Esophagus mucosa (tissue), 1 donor: ENCODE measurements around the gene RGS6. TPM values are rescaled to one million over a fixed set of nuclear protein-coding genes. Genes with fewer than 3 reads are reported as not detected.
A peak's percentile ranks its signal among the peaks of the same experiment; 100 is the strongest.

ENCODE experiments used
- ATAC-seq: fragments of 200-7000 bp; cut with Tn5 transposase; one replicate; pipeline ENCODE4 v1.9.1; 2020
- total RNA-seq: library from RNA; stranded (reverse); gene quantifications from one replicate; pipeline ENCODE4 v1.2.4, GENCODE V29; 2023
- donor health status: DM: yes; HTN: yes; CAD: no.

Gene RGS6
- total RNA-seq, 1 donor from 2014 or later, result 0.52 TPM

DNA sequence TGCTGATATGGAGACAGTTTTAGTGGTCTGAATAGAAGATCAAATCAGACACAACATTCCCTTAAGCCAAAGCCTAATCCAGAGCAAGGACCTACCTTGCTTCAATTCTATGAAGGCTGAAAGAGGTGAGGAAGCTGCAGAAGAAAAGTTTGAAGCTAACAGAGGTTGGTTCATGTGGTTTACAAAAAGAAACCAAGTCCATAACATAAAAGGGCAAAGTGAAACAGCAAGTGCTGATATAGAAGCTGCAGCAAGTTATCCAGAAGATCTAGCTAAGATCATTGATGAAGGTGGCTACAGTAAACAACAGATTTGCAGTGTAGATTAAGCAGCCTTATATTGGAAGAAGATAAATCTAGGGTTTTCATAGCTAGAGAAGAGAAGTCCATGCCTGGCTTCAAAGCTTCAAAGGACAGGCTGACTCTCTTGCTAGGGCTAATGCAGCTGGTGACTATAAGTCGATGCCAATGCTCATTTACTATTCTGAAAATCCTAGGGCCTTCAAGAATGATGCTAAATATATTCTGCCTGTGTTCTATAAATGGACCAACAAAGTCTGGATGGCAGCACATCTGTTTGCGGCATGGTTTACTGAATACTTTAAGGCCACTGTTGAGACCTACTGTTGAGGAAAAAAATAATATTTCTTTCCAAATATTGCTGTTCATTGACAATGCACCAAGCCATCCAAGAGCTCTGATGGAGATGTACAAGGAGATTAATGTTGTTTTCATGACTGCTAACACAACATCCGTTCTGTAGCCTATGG lies 600.6 kb downstream of the RGS6 start:
- no peak for ATAC-seq

DNA sequence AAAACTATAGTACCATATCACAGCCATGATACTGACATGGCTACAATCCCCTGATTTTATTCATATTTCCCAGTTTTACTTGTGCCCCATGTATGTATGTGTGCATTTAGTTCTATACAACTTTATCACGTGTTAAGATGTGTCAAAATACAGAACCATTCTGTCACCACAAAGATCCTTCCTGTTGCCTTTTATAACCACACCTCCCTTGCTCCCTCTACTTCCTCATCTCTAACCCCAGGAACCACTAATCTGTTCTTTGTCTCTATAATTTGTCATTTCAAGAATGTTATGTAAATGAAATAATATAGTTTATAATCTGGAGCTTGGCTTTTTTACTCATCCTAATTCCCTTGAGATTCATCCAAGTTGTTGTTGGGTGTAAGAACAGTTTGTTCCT lies 603.3 kb downstream of the RGS6 start:
- peak; percentile 67 for ATAC-seq

DNA sequence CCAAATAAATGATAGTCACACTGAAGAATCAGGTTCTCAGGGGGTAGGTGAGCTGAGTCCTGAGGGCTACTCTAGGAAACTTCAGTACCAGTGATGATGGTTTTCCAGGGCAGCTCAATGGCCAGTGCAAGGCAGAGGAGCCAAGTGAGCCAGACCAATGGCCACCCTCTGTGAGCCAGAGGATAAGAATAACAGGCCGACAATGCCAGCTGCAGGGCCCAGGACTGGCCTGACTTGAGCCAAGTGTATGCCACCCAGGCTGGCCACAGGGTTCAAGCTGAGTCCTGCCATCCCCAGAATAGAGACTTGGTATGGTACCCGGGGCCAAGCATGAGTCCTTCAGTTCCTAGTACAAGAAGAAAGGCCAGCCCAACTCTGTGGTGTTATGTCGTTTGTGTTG lies 606.2 kb downstream of the RGS6 start:
- ATAC-seq, result no peak

DNA sequence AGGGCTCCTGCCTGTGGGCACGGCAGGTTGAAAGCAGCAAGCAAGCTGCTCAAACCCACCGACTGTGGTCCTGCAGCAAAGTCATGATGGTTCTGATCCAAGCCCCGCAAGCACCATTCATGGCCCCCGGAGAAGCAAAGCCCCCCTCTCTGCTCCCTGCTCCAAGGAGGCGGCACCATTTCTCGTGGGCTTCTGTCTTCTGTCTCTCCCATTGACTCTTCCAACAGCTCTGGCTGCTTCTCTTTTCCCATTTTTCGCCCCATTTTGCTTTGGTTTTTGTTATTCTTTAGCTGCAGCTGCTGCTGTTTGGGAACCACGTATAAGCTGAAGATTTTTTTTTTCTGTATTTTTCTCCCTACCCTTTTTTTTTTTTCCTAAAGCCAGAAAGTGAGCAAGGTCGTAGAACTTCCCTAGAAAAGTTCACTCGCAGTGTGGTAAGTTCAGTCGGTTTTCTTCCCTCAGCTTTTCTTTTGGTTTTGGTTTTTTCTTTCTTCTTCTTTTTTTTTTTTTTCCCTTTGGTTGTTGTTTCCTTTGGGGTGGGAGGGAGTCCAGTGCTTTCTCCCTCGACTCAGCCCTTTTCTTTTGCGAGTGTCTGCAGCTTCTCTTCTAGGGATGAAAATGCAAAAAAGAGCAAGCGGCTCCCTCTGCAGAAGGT lies 607.6 kb downstream of the RGS6 start:
- ATAC-seq, result no peak

DNA sequence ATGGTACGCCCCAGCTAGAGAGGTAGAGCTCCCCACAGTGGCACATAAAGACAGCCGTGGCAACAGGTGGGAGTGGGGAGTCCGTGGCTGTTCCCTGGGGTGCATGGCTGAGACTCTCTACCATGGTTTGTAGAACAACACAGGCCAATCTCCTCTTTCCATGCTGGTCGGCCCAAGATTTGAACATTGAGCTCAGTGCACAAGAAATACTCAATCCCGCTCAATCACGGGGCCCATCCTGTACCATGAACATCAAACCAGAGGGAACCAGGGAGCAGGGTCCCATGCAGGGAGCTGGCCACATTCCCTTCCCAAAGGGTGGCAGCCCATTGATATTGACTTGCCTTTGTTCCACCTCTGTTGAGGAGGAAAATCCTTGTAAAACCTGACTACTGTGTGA lies 608.6 kb downstream of the RGS6 start:
- no peak for ATAC-seq

DNA sequence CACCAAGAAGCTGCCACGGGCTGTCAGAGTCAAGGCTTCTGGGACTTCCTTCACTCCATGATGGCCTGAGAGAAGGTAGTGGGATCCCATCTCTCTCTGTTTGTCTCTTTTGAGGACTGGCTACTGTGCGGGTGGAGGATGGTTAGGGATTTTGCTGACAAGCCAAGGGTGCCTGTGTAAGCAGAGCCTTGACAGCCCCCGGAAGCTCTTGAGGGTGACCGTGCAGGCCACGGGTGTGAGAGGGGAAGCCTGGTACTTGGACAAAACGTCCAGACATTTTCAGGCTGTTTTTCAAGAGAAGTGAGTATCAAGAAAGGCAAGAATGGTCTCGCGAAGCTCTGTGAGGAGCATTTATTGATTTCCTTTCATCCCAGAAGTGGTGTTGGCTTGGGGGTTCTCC lies 609.3 kb downstream of the RGS6 start:
- ATAC-seq, result no peak

DNA sequence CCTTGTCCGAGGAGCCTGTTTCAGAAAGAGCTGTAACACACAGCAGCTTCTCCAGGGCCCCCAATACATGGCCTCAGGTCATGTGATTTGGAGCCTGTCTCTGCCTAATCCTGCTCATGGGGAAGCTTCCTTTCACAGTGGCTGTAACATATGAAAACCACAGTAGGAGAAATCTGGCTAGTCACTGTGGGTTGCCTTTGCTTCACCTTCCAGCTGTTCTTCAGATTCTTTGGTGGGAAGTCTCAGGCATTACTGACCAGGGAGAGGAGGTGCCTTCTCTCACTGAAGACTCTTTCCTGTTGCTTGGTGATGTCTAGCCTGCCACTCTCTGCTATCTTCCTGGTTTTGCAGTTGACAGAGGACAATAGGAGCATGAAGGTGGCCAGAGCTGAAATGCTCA lies 611.1 kb downstream of the RGS6 start:
- ATAC-seq, result no peak

DNA sequence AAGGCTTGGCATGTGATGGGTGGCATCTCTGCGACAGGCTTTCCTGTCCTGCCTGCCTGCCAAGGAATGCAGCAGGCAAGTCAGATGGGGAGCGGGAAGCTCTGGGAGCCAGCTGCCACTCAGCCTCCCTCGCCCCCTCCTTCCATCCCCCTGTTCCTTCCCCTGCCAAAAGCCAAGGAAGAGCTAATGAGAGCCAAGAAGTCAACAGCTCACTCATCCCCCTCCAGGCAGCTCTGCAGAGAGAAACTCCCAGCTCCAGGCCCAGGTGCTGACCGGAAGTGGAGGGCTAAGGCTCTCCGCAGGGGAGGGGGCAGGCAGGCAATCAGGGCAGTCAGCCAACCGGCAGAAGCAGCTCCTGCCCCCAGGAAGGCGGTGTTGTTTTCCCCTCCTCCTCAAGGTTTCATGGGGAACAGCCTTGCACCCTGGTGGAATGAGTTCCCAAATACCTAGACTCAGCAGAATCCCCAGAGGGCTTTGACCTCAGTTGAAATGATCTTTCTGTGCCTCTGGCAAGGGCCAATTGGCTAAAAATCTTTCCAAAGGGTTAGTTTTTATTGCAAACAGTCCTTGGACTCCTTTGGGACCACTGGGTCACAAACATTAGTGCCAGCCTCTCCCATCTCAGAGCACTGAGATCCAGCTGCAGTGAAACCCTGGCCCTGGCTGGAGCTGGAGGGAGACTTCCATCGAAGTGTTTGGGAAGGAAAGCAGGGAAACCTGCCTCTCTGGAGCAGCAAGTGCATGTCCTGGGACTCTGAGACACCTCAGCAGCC lies 612.6 kb downstream of the RGS6 start:
- ATAC-seq, result no peak

DNA sequence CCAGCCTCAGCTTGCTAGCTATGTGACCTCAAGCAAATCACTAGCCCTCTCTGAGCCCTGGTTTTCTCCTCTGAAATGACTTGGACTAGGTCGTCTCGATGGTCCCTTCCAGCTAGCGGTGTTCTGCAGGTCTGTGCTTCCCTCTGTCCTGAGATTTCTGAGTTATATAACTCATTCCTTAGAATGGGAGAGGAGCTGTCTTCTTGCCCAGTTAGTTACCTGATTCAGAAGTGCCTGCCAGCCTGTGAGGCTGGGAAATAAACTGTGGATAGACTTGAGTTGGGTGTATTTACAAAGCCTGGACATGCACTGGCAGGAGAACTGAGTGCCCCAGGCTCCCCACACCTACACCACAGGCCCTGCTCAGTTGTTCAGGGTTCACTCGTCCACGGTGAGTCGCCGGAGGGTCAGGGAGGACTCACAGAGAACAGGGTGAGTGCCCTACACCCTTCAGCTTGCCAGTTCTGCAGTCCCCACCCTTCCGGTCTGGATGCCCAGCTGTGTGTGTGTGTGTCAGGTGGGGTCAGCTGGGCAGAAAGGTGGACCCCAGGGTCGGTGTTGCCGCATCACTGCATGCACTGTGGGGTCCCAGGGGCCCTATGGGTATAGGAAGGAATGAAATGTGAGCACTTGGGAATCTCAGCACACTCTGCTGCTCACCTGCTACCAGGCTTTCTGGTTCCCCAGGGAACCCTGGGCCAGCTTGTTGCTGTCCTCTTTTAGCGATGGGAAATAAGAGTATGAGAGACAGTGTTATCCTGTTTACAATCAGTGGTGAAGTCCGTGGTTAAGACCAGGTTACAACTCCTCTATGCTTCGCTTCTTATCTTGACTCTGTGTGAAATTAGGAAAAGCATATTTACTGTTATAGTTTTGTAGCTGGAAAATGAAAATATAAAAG lies 613.4 kb downstream of the RGS6 start:
- peak; percentile 70 for ATAC-seq

DNA sequence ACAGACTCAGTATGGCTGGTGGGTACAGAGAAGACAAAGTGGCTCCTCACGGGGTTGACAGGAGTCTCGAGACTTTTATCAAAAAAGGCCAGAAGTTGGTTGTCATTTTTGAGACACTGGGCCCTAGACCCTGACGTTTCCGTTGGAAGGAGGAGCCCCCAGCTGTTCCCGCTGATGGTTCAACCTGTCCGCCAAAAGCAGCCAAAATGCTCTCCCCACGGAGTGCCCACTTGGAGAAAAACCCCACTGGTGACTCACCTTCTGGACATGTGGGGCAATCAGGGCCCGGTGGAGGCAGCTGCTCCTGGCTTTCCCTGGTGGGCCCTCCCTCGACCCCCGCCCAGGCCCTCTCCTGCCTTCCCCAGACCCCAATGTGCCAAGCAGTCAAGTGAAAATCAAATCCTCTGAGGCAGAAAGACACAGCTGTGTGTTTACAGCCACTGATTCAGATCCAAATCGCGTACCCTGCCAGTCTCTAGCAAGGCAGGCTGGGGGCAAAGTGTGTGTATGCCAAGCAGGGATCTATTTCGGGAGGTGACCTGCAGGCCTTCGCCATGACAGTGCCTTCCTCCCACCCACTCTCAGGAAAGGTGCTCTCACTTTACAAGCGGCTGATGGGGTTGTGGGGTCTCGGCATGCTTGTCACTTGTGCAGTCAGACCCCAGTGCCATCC lies 614.3 kb downstream of the RGS6 start:
- no peak for ATAC-seq

DNA sequence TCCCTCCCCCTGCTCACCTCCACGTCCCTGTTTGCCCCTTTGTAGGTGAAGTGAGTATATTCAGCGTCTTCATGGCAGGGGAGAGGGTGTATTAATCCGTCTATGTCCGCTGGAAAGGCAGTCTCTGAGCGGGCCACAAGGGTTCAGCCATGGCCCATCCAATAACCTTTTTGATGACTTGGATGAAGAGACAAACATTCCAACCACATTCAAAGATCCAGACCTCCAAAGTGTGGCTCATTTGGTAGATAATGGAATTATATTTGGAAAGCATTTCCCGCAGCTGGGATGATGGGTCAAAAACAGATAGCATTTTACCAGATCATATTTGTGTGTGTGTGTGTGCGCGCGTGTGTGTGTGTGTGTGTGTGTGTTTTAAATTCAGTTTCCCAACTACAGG lies 615.8 kb downstream of the RGS6 start:
- no peak for ATAC-seq

DNA sequence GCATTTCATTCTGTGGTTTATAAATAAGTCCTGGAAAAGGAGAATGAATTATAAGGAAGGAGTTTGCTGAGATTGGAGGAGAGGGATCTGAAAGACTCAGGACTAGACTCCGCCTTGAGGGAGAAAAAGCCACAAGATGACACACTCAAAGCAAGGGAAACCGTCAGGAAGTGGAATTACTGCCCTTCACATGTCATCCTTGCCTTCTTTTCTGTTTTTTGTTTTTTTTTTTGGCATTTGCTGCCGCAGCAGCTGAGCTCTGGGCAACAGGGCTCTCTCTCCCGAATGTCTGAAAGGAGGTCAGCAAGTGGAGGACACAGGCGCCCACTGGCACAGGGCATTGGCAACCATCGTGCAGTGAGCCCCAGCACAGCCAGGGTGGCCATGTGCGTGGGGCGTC lies 616.8 kb downstream of the RGS6 start:
- ATAC-seq, result no peak

DNA sequence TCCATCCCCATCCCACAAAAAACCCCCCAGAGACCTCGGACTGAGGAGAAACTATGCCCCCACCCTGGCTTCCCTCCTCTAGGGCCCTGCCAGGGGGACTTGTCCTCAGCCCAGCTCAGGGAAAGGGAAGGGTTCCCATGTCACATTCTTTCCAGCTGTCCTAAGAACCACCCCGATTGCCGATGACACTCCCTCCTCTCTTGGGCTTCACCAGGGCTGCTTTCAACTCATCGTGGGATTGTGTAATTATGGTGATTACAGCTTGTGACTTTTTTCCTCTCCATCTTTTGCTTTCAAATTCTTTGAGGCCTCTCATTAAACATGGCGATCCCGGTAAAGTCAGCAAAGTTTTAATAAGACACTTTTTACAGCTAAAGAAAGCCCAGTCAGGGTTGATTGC lies 617.6 kb downstream of the RGS6 start:
- ATAC-seq, result no peak

DNA sequence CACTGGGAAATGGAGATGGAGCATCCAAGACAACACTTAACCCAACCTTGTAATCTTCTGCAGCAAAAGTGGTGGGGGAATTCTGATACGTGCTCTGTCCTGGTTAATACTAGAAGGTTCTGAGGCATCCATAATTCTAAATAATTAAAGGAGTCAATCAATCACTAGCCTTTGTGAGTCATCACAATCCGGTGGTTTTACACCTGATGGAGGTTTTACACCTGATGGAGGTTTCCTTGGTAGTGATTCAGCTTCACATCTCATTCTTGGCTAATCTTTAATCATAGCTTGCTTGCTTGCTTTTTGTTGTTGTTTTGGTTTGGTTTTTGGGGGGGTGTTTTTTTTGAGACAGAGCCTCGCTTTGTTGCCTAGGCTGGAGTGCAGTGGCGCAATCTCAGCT lies 618.3 kb downstream of the RGS6 start:
- no peak for ATAC-seq

DNA sequence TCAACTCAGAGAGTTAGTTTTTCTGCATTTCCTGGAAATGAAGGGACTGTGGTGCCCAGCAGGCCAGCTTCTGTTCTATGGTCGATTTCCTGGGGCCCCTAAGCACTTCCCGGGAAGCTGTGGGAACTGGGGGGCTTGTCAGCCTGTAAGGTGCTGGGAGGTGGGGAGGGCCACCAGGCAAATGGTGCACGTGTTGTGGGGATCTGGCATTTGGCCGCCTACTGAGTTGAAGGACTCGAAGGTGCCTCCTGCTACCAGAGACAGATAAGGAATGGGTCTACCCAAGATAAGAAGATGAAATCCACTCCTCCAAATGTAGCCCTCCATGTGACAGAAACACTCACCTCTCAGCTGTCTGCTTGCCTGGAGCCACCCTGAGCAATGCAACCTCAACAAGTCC lies 620.0 kb downstream of the RGS6 start:
- no peak for ATAC-seq

DNA sequence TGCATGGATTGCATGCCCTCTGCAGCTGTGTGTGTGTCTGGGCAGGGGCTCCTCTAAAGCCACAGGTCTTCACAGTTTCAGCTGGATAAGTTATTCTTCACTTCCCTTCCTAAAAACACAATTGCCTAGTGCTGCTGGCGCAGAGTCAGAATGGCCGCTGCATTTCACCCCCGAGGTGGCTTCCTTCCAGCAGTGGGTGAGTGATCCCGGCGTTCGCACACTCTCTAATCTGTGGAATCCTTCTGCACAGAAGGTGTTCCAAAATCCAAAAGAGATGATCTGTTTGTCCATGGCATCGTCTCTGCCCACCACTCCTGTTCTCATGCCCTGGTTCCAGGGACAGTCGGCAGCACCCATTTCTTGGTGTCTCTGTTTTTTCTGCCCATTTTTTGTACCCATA lies 620.9 kb downstream of the RGS6 start:
- no peak for ATAC-seq

DNA sequence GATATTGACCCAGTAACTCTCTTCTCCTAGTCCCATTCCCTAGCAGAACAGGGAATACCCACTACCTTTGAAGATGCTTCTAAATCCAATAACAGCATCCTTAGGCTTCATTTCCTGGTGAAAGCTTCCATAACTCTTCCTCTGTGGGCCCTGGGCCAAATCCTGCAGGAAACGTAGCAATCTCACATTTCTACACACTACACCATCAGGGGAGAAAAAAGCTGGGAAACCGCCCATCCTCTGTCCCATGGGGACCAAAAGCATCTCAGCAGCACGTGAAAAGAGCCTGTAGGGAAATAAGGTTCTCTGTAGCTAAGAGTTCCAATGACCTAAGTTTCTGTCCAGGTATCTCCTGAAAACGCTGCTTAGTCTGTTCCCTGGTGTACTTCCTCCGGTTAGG lies 621.4 kb downstream of the RGS6 start:
- no peak for ATAC-seq

DNA sequence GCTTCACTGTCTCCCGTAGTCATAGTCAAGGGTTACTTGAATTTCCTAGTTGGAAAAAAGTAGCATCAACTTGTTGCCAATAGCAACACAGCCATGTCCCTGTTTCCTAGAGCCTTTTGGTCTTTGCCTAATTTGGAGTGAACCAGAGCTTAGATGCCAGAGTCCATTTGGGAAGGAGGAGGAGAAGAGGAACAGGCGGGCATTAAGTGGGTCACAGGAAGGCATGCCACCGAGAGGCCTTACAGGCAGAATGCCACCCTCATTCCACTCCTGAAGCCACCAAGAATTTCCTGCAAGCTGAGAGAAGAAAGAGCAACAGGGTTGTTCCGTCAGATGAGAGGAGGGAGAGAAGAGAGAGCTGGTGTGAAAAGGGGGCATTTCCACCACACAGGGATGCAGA lies 622.2 kb downstream of the RGS6 start:
- no peak for ATAC-seq

DNA sequence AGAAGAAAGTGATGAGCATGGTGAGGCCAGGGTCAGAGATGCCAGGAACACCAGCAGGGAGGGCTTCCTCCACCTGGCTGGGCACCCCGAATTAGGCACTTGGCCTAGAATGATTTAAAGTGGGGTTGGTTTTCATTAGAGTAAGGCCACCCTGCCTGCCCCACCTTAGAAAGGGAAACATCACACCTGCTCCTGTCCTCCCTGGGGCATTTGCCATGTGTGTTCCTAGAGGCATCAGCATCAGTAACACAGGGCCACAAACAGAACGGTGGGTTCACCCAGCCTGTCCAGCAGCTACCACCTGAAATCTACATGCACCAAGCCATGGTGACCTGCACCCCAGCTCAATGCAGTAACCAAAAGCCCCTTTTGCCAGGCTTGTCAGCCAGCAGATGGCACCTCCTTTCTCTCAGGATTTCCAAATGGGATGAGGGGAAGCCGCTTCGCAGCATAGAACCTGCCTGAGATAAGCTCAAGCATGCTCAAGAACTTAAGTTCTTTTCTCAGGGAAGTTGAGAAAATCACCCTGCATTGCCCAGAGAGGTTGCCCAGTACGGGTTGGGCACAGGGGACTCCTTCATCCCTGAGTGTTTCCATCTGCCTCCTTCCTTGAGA lies 622.9 kb downstream of the RGS6 start:
- no peak for ATAC-seq

DNA sequence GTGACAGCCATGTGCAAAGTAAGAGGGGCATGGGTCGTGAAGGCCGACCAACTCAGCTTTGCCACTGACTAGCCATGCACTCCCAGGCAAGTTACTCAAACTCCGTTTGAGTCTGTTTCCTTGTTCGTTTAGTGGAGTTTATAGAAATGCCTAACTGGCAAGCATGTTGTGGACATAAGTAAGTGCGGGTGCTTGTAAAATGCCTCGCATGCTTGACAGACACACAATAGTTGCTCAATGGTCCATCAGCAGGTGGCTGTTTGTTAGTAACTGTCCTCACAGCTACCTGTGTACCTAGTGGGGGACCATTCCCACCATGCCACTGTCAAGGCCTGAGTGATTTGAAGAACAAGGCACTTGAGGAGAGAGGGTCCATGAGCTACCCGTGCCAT lies 623.4 kb downstream of the RGS6 start:
- no peak for ATAC-seq

DNA sequence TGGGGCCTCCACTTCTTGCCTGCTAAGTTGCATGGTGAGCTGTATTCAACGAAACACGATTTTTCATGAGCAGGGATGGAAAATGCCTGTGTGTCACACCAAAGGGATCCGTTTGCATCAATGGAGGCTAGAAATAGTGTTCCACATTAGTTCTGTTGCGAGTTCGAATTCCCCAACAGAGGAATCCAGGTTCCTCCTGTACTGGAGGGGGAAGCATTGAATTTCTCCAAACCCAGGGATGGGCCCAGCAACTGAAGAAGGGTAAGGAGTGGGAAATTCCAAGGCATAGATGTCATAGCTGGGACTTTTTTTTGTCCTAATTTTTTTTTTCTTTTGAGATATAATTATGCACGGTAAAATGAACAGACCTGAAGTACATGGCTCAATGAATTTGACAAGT lies 625.4 kb downstream of the RGS6 start:
- no peak for ATAC-seq

DNA sequence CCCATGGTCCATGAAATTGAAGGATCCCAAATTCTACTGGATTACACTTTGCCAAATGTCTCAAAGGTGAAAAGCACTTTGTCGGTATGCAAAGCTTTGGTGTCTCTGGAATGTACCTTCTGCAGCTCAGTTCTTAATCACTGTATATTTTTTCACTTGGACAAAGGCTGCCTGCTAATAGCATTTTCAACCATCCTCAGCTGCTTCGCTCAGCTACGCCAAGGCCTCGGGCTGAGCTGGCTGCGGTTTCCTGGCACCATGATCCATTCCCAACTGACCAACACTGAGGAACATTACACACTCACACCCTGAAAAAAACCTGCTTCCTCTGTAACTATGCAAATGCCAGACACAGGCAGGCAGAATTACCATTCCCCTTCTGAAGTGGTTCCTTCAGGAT lies 626.5 kb downstream of the RGS6 start:
- ATAC-seq, result peak; percentile 12
